GM18498 (cell line): ENCODE results near the gene CERS1.
"Not testable (repeated sequence)": the region's sequence is repeated elsewhere in the genome, so short reads cannot be mapped to it uniquely, and the experiment has no call there.

Experiments used
- ATAC-seq: cut with Tn5 transposase; IDR thresholded peaks from one replicate; pipeline ENCODE4 v1.9.1; 2021; ENCODE audit warnings: mild to moderate bottlenecking, moderate library complexity; ENCODE audit not compliant: unreplicated experiment

CERS1 gene

GRCh38 chr19:18919900-18920214 is 23.9 kb upstream of the CERS1 start:
- ATAC-seq, result no peak

GRCh38 chr19:18919086-18919899 is 23.3 kb upstream of the CERS1 start, which contains the start of the genes COPE and DDX49:
Gene COPE (minus strand): TSS chr19:18919387. CDS start chr19:18919348, 39 bp downstream.
Gene DDX49 (plus strand): TSS chr19:18919715. CDS start chr19:18919742, 27 bp downstream.
- peak; percentile 86 for ATAC-seq

GRCh38 chr19:18917593-18917992 is 21.6 kb upstream of the CERS1 start:
- not testable (repeated sequence) for ATAC-seq

- no peak for ATAC-seq
Measured at GRCh38 chr19:18915639-18916038, 19.7 kb upstream of the CERS1 start.

- no peak for ATAC-seq
Measured at GRCh38 chr19:18913466-18913865, 17.5 kb upstream of the CERS1 start.

GRCh38 chr19:18912933-18913332 is 17.0 kb upstream of the CERS1 start:
- ATAC-seq, result no peak

GRCh38 chr19:18910801-18911436 is 15.0 kb upstream of the CERS1 start:
- ATAC-seq, result no peak

- no peak for ATAC-seq
Measured at GRCh38 chr19:18910010-18910409, 14.1 kb upstream of the CERS1 start.

- ATAC-seq, result no peak
Measured at GRCh38 chr19:18908917-18909619, 13.1 kb upstream of the CERS1 start.

- ATAC-seq, result no peak
Measured at GRCh38 chr19:18906605-18907519, 10.9 kb upstream of the CERS1 start.

- no peak for ATAC-seq
Measured at GRCh38 chr19:18905513-18906236, 9.7 kb upstream of the CERS1 start.

GRCh38 chr19:18905058-18905456 is 9.1 kb upstream of the CERS1 start:
- ATAC-seq, result no peak

GRCh38 chr19:18904334-18905057 is 8.5 kb upstream of the CERS1 start:
- ATAC-seq, result no peak

GRCh38 chr19:18903156-18904037 is 7.4 kb upstream of the CERS1 start:
- ATAC-seq, result no peak

GRCh38 chr19:18902519-18902918 is 6.6 kb upstream of the CERS1 start:
- ATAC-seq, result not testable (repeated sequence)

- ATAC-seq, result no peak
Measured at GRCh38 chr19:18901491-18901890, 5.5 kb upstream of the CERS1 start.

- no peak for ATAC-seq
Measured at GRCh38 chr19:18900700-18901481, 4.9 kb upstream of the CERS1 start.
